HEK293 (cell line): ENCODE results near the gene MAGED1.

Experiments
- CTCF ChIA-PET: fragments of 350-600 bp; formaldehyde crosslinking; extraction: SDS; loops from one replicate; lab custom pipeline; 2021; ENCODE audit warnings: antibody characterized with exemption; lab: Yijun Ruan, JAX
- POLR2A ChIA-PET: fragments of 300-600 bp; formaldehyde crosslinking; extraction: SDS; loops from one replicate; lab custom pipeline; 2020; ENCODE audit warnings: antibody characterized with exemption, inconsistent platforms; lab: Yijun Ruan, JAX
- H3K27ac ChIP-seq: fragments of 200-500 bp; sonication (Bioruptor generic); 2 replicates; pipeline ENCODE4 v1.5.1; 2014; ENCODE audit warnings: low read depth, low read length, control low read depth, inconsistent platforms; ENCODE audit errors: extremely low read depth
- H3K36me3 ChIP-seq, 2 experiments: fragments of 200-500 bp in 1 of 2; sonication (Bioruptor generic) in 1 of 2; 1 replicate in 1 of 2; 2 replicates in 1 of 2; pipeline ENCODE4 v1.5.1; 2014 to 2017; ENCODE audit warnings: inconsistent platforms in 2 of 2, low read length in 2 of 2; ENCODE audit not compliant: control insufficient read depth in 2 of 2, insufficient read depth in 1 of 2
- H3K4me1 ChIP-seq: fragments of 200-500 bp; sonication (Bioruptor generic); 2 replicates; pipeline ENCODE4 v1.5.1; 2014; ENCODE audit warnings: mild to moderate bottlenecking, low read length, inconsistent platforms; ENCODE audit not compliant: control insufficient read depth, insufficient read depth
- H3K4me3 ChIP-seq: 2 replicates; pipeline ENCODE4 v1.5.1; 2011; ENCODE audit warnings: low read depth, mild to moderate bottlenecking, control low read depth, low read length, moderate library complexity
- H3K9me3 ChIP-seq: fragments of 200-500 bp; sonication (Bioruptor generic); 2 replicates; pipeline ENCODE4 v1.5.1; 2014; ENCODE audit warnings: low read depth, low read length, inconsistent platforms; ENCODE audit not compliant: control insufficient read depth, insufficient read depth
- HIC1 ChIP-seq: fragments of 450-650 bp; formaldehyde crosslinking; IDR thresholded peaks from 2 replicates; pipeline ENCODE4 v1.5.1; 2016; ENCODE audit warnings: missing biosample characterization, missing genetic modification characterization
- PRDM6 ChIP-seq: fragments of 450-650 bp; formaldehyde crosslinking; IDR thresholded peaks from 2 replicates; pipeline ENCODE4 v1.5.1; 2017; ENCODE audit warnings: missing biosample characterization, missing genetic modification characterization
- SCRT1 ChIP-seq: fragments of 450-650 bp; formaldehyde crosslinking; IDR thresholded peaks from 2 replicates; pipeline ENCODE4 v1.5.1; 2016; ENCODE audit warnings: missing biosample characterization, missing genetic modification characterization, borderline replicate concordance
- SETDB1 ChIP-seq: IDR thresholded peaks from one replicate; pipeline ENCODE4 v1.6.1; 2017; ENCODE audit warnings: mild to moderate bottlenecking, low read length, moderate library complexity, mixed read lengths; ENCODE audit not compliant: insufficient read length
- ZBTB11 ChIP-seq: fragments of 450-650 bp; formaldehyde crosslinking; conservative IDR thresholded peaks from 2 replicates; pipeline ENCODE4 v1.5.1; 2016; ENCODE audit warnings: low read depth, missing biosample characterization, missing genetic modification characterization
- ZEB2 ChIP-seq: fragments of 450-650 bp; formaldehyde crosslinking; IDR thresholded peaks from 2 replicates; pipeline ENCODE4 v1.5.1; 2016; ENCODE audit warnings: missing biosample characterization, missing genetic modification characterization
- ZFP41 ChIP-seq: fragments of 450-650 bp; formaldehyde crosslinking; IDR thresholded peaks from 2 replicates; pipeline ENCODE4 v1.5.1; 2016; ENCODE audit warnings: missing biosample characterization, missing genetic modification characterization, borderline replicate concordance
- ZNF274 ChIP-seq, 2 experiments: fragments of 200-500 bp in 1 of 2; fragments of 450-650 bp in 1 of 2; sonication (Bioruptor generic) in 1 of 2; formaldehyde crosslinking in 1 of 2; IDR thresholded peaks; 2 replicates each; pipeline versions ENCODE4 v1.5.1 to v1.6.1; 2014 to 2016; ENCODE audit warnings: borderline replicate concordance in 1 of 2, inconsistent platforms in 1 of 2, low read length in 1 of 2, missing biosample characterization in 1 of 2, missing genetic modification characterization in 1 of 2
- ZNF324 ChIP-seq: fragments of 450-650 bp; formaldehyde crosslinking; IDR thresholded peaks from 2 replicates; pipeline ENCODE4 v1.5.1; 2016; ENCODE audit warnings: missing biosample characterization, missing genetic modification characterization
- ZNF501 ChIP-seq: fragments of 450-650 bp; formaldehyde crosslinking; IDR thresholded peaks from 2 replicates; pipeline ENCODE4 v1.5.1; 2016; ENCODE audit warnings: missing biosample characterization, missing genetic modification characterization
- ZNF621 ChIP-seq: fragments of 450-650 bp; formaldehyde crosslinking; IDR thresholded peaks from 2 replicates; pipeline ENCODE4 v1.5.1; 2017; ENCODE audit warnings: missing biosample characterization, missing genetic modification characterization
- ZNF629 ChIP-seq: fragments of 450-650 bp; formaldehyde crosslinking; IDR thresholded peaks from 2 replicates; pipeline ENCODE4 v1.5.1; 2017; ENCODE audit warnings: missing biosample characterization, missing genetic modification characterization
- ZNF654 ChIP-seq: fragments of 450-650 bp; formaldehyde crosslinking; IDR thresholded peaks from 2 replicates; pipeline ENCODE4 v1.5.1; 2016; ENCODE audit warnings: low read depth, missing biosample characterization, missing genetic modification characterization
- ZNF747 ChIP-seq: fragments of 450-650 bp; formaldehyde crosslinking; IDR thresholded peaks from 2 replicates; pipeline ENCODE4 v1.5.1; 2016; ENCODE audit warnings: missing biosample characterization, missing genetic modification characterization
- ZNF776 ChIP-seq: fragments of 450-650 bp; formaldehyde crosslinking; IDR thresholded peaks from 2 replicates; pipeline ENCODE4 v1.5.0; 2017; ENCODE audit warnings: missing biosample characterization, missing genetic modification characterization, borderline replicate concordance

MAGED1 gene

GRCh38 chrX:51857159-51857733 is 36.2 kb upstream of the MAGED1 start:
- H3K36me3 ChIP-seq: no peaks in the 10 kb centered on the region
- no peak for TF ChIP-seq ZNF776
- no peak for TF ChIP-seq ZNF274 (IDR thresholded peaks at IDR 0.05; ENCODE audit: low read length)
- TF ChIP-seq ZNF274 (tag by site-specific recombination; IDR thresholded peaks at IDR 0.05; ENCODE audit: borderline replicate concordance): peak; percentile 18; the same call in 1 of the 2 replicates
- TF ChIP-seq SETDB1: peak; percentile 60
- TF ChIP-seq, all 188 proteins: peak for 2
- Histone ChIP-seq H3K27ac (no peak overlapping the region), H3K4me1 (no peaks in the 10 kb centered on the region), H3K4me3 (no peak overlapping the region), H3K9me3 (peaks cover 3% of the 10 kb centered on the region; the same call in 1 of the 2 replicates)
- ChIA-PET POLR2A (no interaction called here), CTCF (interaction anchor here (0.7 kb wide), 1 partner anchor 216 kb away, joined by 5 read pairs; no protein-coding TSS in a partner anchor)

- H3K27ac ChIP-seq: no peak overlapping the region
- TF ChIP-seq ZNF747 (tag by site-specific recombination) (no peak), ZBTB11 (tag by site-specific recombination) (peak; percentile 74), ZNF654 (tag by site-specific recombination) (peak; percentile 45)
- POLR2A ChIA-PET: no interaction called here
- H3K4me3 ChIP-seq: no peak overlapping the region
- H3K36me3 ChIP-seq: no peaks in the 10 kb centered on the region
- CTCF ChIA-PET: interaction anchor here (0.5 to 2.7 kb wide), 26 partner anchors 12 to 552 kb away, joined by 3 to 35 read pairs (median 4); no protein-coding TSS in a partner anchor
- peaks cover 3% of the 10 kb centered on the region for H3K9me3 ChIP-seq
- H3K4me1 ChIP-seq: no peaks in the 10 kb centered on the region
These were observed 32.7 kb upstream of the MAGED1 start for GRCh38 chrX:51860679-51861078.

GRCh38 chrX:51862920-51863319 is 30.5 kb upstream of the MAGED1 start:
- Histone ChIP-seq H3K36me3 (no peaks in the 10 kb centered on the region), H3K9me3 (no peaks in the 10 kb centered on the region; the same call in none of the 2 replicates), H3K4me1 (no peaks in the 10 kb centered on the region), H3K27ac (no peak overlapping the region), H3K4me3 (no peak overlapping the region)
- CTCF ChIA-PET: interaction anchor here (2.7 kb wide), 1 partner anchor 220 kb away, joined by 35 read pairs; no protein-coding TSS in a partner anchor
- TF ChIP-seq ZNF324 (tag by site-specific recombination): no peak
- TF ChIP-seq PRDM6 (tag by site-specific recombination): no peak
- no peak for TF ChIP-seq ZNF629
- TF ChIP-seq ZFP41 (tag by site-specific recombination): no peak
- TF ChIP-seq HIC1 (tag by site-specific recombination): no peak
- no peak for TF ChIP-seq ZNF501 (tag by site-specific recombination)
- no peak for TF ChIP-seq ZNF621
- no peak for TF ChIP-seq SCRT1 (tag by site-specific recombination)
- TF ChIP-seq ZEB2 (tag by site-specific recombination): no peak
- POLR2A ChIA-PET: no interaction called here
